ENCODE data around the gene POLG2.

DNA sequence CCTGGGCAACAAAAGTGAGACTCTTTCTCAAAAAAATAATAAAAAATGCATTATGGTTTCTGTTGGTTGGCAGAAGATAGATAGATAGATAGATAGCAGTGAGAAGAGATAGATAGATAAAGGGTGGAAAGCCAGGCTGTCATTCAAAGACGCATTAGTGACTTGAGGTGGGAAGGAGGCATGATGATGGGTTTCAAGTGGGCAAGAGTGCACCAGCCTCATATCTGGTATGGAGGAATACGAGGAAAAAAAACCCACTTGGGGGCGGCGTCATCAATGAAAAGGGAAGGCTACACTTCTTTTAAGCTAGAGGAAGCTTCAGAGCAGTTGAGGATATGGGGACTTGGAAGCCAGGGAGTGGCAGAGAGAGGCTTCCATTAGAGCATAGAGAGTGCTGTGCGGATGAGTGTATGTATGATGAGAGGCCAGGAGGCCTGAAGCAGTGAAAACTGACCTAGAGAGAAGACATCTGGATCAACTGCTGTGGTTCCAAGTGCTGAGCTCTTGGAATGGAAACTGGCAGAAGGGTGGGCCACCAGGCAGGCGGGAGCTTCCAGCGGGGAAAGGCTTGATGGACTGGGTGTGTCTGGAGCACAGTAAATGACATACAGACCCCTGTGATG is 41.8 kb upstream of the POLG2 start:
- no peak for TF ChIP-seq MAFK (IDR thresholded peaks at IDR 0.05; ENCODE audit: low read length)
- no peak for TF ChIP-seq TBP (optimal IDR thresholded peaks at IDR 0.05; ENCODE audit: low read depth, low read length)
- no peak for TF ChIP-seq CEBPB (tag; IDR thresholded peaks at IDR 0.05)
- no peak for TF ChIP-seq NR2C1 (IDR thresholded peaks at IDR 0.05)
- no peak for TF ChIP-seq NR2C1 (tag; IDR thresholded peaks at IDR 0.05)
- TF ChIP-seq ZSCAN29 (IDR thresholded peaks at IDR 0.05), result no peak
- no peak for TF ChIP-seq TEAD4 (IDR thresholded peaks at IDR 0.05; ENCODE audit: low read length)
- TF ChIP-seq TEAD4 (CRISPR knock-in tag; IDR thresholded peaks at IDR 0.05; ENCODE audit: borderline replicate concordance), result no peak
- TF ChIP-seq RCOR1 (IDR thresholded peaks at IDR 0.05; ENCODE audit: borderline replicate concordance in 1 of 2, low read depth in 2 of 2, low read length in 2 of 2), result no peak
- TF ChIP-seq ZC3H11A (IDR thresholded peaks at IDR 0.05; ENCODE audit: low read depth, low read length), result no peak
- TF ChIP-seq ZNF263 (CRISPR knock-in tag; IDR thresholded peaks at IDR 0.05; ENCODE audit: borderline replicate concordance), result no peak
- TF ChIP-seq, protein P1, sequence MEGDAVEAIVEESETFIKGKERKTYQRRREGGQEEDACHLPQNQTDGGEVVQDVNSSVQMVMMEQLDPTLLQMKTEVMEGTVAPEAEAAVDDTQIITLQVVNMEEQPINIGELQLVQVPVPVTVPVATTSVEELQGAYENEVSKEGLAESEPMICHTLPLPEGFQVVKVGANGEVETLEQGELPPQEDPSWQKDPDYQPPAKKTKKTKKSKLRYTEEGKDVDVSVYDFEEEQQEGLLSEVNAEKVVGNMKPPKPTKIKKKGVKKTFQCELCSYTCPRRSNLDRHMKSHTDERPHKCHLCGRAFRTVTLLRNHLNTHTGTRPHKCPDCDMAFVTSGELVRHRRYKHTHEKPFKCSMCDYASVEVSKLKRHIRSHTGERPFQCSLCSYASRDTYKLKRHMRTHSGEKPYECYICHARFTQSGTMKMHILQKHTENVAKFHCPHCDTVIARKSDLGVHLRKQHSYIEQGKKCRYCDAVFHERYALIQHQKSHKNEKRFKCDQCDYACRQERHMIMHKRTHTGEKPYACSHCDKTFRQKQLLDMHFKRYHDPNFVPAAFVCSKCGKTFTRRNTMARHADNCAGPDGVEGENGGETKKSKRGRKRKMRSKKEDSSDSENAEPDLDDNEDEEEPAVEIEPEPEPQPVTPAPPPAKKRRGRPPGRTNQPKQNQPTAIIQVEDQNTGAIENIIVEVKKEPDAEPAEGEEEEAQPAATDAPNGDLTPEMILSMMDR (IDR thresholded peaks at IDR 0.05 in 2 of 3, conservative IDR thresholded peaks at IDR 0.05 in 1 of 3; ENCODE audit: insufficient read depth in 2 of 3, low read depth in 1 of 3, low read length in 3 of 3), result no peak
